Testis (tissue), 2 donors: ENCODE data around the gene FUT6.

Experiments
- CTCF ChIP-seq, 3 experiments: fragments of 450-650 bp in 2 of 3; fragments of 200-600 bp in 1 of 3; sonication (generic) in 1 of 3; IDR thresholded peaks; one replicate each; pipeline ENCODE4 v1.5.1; 2016 to 2019; ENCODE audit warnings: antibody characterized with exemption in 3 of 3, mild to moderate bottlenecking in 2 of 3, moderate library complexity in 1 of 3
- POLR2A ChIP-seq: fragments of 450-650 bp; IDR thresholded peaks from one replicate; pipeline ENCODE4 v1.6.1; 2017; ENCODE audit warnings: antibody characterized with exemption, mild to moderate bottlenecking, moderate library complexity

GRCh38 chr19:5782322-5782721, 57.2 kb downstream of the FUT6 start:
- TF ChIP-seq CTCF (IDR thresholded peaks at IDR 0.05) (no peak), POLR2A (no peak)
